OCI-LY1 (cell line): ENCODE data around the gene OR6Y1.

ENCODE experiments used
- H2AFZ ChIP-seq: fragments of 200-600 bp; sonication (generic), shearing (Covaris generic); 2 replicates; pipeline ENCODE4 v1.6.0; 2014; ENCODE audit warnings: antibody characterized with exemption, mild to moderate bottlenecking, low read length
- H3F3A ChIP-seq: fragments of 200-600 bp; sonication (generic), shearing (Covaris generic); 2 replicates; pipeline ENCODE4 v1.6.0; 2014; ENCODE audit warnings: mild to moderate bottlenecking, antibody characterized with exemption, low read length, moderate library complexity; ENCODE audit not compliant: insufficient read depth
- H3K27ac ChIP-seq: fragments of 200-600 bp; sonication (generic); 2 replicates; pipeline ENCODE4 v1.5.1; 2014; ENCODE audit warnings: low read length, mixed run types, mild to moderate bottlenecking, low read depth; ENCODE audit not compliant: poor library complexity, severe bottlenecking
- H3K27me3 ChIP-seq: fragments of 200-600 bp; sonication (generic); 2 replicates; pipeline ENCODE4 v1.6.0; 2014; ENCODE audit warnings: antibody characterized with exemption, mild to moderate bottlenecking, low read length, moderate library complexity; ENCODE audit not compliant: insufficient read depth
- H3K36me3 ChIP-seq: fragments of 200-600 bp; sonication (generic); 2 replicates; pipeline ENCODE4 v1.6.1; 2014; ENCODE audit warnings: mild to moderate bottlenecking, antibody characterized with exemption, low read length, moderate library complexity, mixed read lengths; ENCODE audit not compliant: insufficient read depth
- H3K4me1 ChIP-seq: fragments of 200-600 bp; sonication (generic); 2 replicates; pipeline ENCODE4 v1.5.1; 2014; ENCODE audit warnings: mild to moderate bottlenecking, low read length, moderate library complexity; ENCODE audit not compliant: insufficient read depth, severe bottlenecking
- H3K4me2 ChIP-seq: fragments of 200-600 bp; sonication (generic), shearing (Covaris generic); 2 replicates; pipeline ENCODE4 v1.6.1; 2014; ENCODE audit warnings: low read length
- H3K4me3 ChIP-seq: fragments of 200-600 bp; sonication (generic); 2 replicates; pipeline ENCODE4 v1.5.1; 2014; ENCODE audit warnings: low read length, low read depth, mild to moderate bottlenecking, mixed read lengths; ENCODE audit not compliant: poor library complexity, severe bottlenecking
- H3K79me2 ChIP-seq: fragments of 200-600 bp; shearing (Covaris generic); 2 replicates; pipeline ENCODE4 v1.6.1; 2016; ENCODE audit warnings: mixed run types, low read length, mixed read lengths; ENCODE audit not compliant: insufficient read depth
- H3K9ac ChIP-seq: fragments of 200-600 bp; sonication (generic), shearing (Covaris generic); 2 replicates; pipeline ENCODE4 v1.6.1; 2014; ENCODE audit warnings: mild to moderate bottlenecking, low read length, mixed read lengths
- H3K9me2 ChIP-seq: fragments of 200-600 bp; sonication (generic), shearing (Covaris generic); 2 replicates; pipeline ENCODE4 v1.6.1; 2014; ENCODE audit warnings: low read depth, mild to moderate bottlenecking, low read length, mixed read lengths
- H3K9me3 ChIP-seq: fragments of 200-600 bp; shearing (Covaris generic); 2 replicates; pipeline ENCODE4 v1.6.1; 2014; ENCODE audit warnings: low read length, mixed read lengths
- H4K20me1 ChIP-seq: fragments of 200-600 bp; sonication (generic), shearing (Covaris generic); 2 replicates; pipeline ENCODE4 v1.6.0; 2016; ENCODE audit warnings: mild to moderate bottlenecking, low read length; ENCODE audit not compliant: insufficient read depth
- CTCF ChIP-seq: fragments of 200-600 bp; sonication (generic), shearing (Covaris generic); IDR thresholded peaks from 2 replicates; pipeline ENCODE4 v1.5.1; 2017; ENCODE audit warnings: mild to moderate bottlenecking, antibody characterized with exemption, low read length, moderate library complexity, mixed read lengths
- EZH2 ChIP-seq: fragments of 200-600 bp; sonication (generic), shearing (Covaris generic); IDR thresholded peaks from 2 replicates; pipeline ENCODE4 v1.8.0; 2017; ENCODE audit warnings: borderline replicate concordance, mixed run types, mild to moderate bottlenecking, antibody characterized with exemption, low read length, moderate library complexity, mixed read lengths

The OR6Y1 gene

GRCh38 chr1:158563853-158564252 is 9.6 kb upstream of the OR6Y1 start:
- no peaks in the 10 kb centered on the region for H3K27me3 ChIP-seq
- no peaks in the 10 kb centered on the region for H4K20me1 ChIP-seq
- H3K79me2 ChIP-seq = no peaks in the 10 kb centered on the region
- H3K9me3 ChIP-seq = no peaks in the 10 kb centered on the region
- no peak overlapping the region for H2AFZ ChIP-seq
- no peaks in the 10 kb centered on the region for H3F3A ChIP-seq
- H3K9ac ChIP-seq = no peak overlapping the region
- H3K36me3 ChIP-seq = no peaks in the 10 kb centered on the region
- H3K4me1 ChIP-seq = peaks cover 6% of the 10 kb centered on the region
- no peak overlapping the region for H3K27ac ChIP-seq
- no peaks in the 10 kb centered on the region for H3K9me2 ChIP-seq
- no peak overlapping the region for H3K4me2 ChIP-seq
- no peak overlapping the region for H3K4me3 ChIP-seq
- TF ChIP-seq CTCF (no peak), EZH2 (no peak)

GRCh38 chr1:158559696-158560095 is 5.5 kb upstream of the OR6Y1 start:
- Histone ChIP-seq H3K36me3 (no peaks in the 10 kb centered on the region), H3K4me1 (peaks cover 4% of the 10 kb centered on the region), H2AFZ (no peak overlapping the region), H3K9me2 (no peaks in the 10 kb centered on the region), H3K79me2 (no peaks in the 10 kb centered on the region), H3K9me3 (no peaks in the 10 kb centered on the region), H3K9ac (no peak overlapping the region), H3K27ac (no peak overlapping the region), H3K27me3 (no peaks in the 10 kb centered on the region), H3F3A (no peaks in the 10 kb centered on the region; the same call in 1 of the 2 replicates), H3K4me2 (no peak overlapping the region), H3K4me3 (no peak overlapping the region), H4K20me1 (no peaks in the 10 kb centered on the region)
- TF ChIP-seq CTCF (no peak), EZH2 (no peak)

GRCh38 chr1:158552296-158552695 is 1.9 kb downstream of the OR6Y1 start:
- H3K9me3 ChIP-seq = no peaks in the 10 kb centered on the region
- TF ChIP-seq EZH2 (no peak), CTCF (no peak)
- H3K36me3 ChIP-seq = no peaks in the 10 kb centered on the region
- H3K4me3 ChIP-seq = no peak overlapping the region
- H3K79me2 ChIP-seq = no peaks in the 10 kb centered on the region
- H3K9me2 ChIP-seq = no peaks in the 10 kb centered on the region
- H2AFZ ChIP-seq = no peak overlapping the region
- H3K27me3 ChIP-seq = no peaks in the 10 kb centered on the region
- no peaks in the 10 kb centered on the region for H4K20me1 ChIP-seq
- no peaks in the 10 kb centered on the region; the same call in 1 of the 2 replicates for H3F3A ChIP-seq
- H3K9ac ChIP-seq = no peak overlapping the region
- no peak overlapping the region for H3K4me2 ChIP-seq
- no peaks in the 10 kb centered on the region for H3K4me1 ChIP-seq
- H3K27ac ChIP-seq = no peak overlapping the region
